K562 (cell line): Measurements from ENCODE around the gene AKAIN1. TPM values are rescaled to one million over a fixed set of nuclear protein-coding genes. Genes with fewer than 3 reads are reported as not detected.

ENCODE experiments used
- CBX5 ChIP-seq: IDR thresholded peaks from 2 replicates; pipeline ENCODE4 v1.6.1; 2014; ENCODE audit warnings: low read depth, borderline replicate concordance
- CCNT2 ChIP-seq: IDR thresholded peaks from 2 replicates; pipeline ENCODE4 v1.6.1; 2011; ENCODE audit warnings: borderline replicate concordance, low read depth, mild to moderate bottlenecking, moderate library complexity, mixed read lengths, low read length; ENCODE audit not compliant: insufficient read length; ENCODE audit errors: extremely low read depth
- CHCHD3 ChIP-seq: fragments of 250-450 bp; sonication (Bioruptor Pico); IDR thresholded peaks from 2 replicates; pipeline ENCODE4 v2.1.2; 2022; ENCODE audit warnings: mild to moderate bottlenecking
- CREB1 ChIP-seq, 2 experiments: sonication (generic) in 1 of 2; formaldehyde crosslinking in 1 of 2; IDR thresholded peaks; 2 replicates each; pipeline versions ENCODE4 v1.6.1 to v1.8.0; 2012 to 2022; ENCODE audit warnings: inconsistent platforms in 1 of 2, mild to moderate bottlenecking in 1 of 2, missing genetic modification reagents in 1 of 2, moderate library complexity in 1 of 2
- EGR1 ChIP-seq: fragments of 450-650 bp; conservative IDR thresholded peaks from 2 replicates; pipeline ENCODE4 v1.6.1; 2017; ENCODE audit warnings: mild to moderate bottlenecking
- ETS2 ChIP-seq: IDR thresholded peaks from 2 replicates; pipeline ENCODE4 v1.6.1; 2016; ENCODE audit warnings: borderline replicate concordance, missing genetic modification characterization, mild to moderate bottlenecking, moderate library complexity, missing compliant biosample characterization; ENCODE audit not compliant: poor library complexity, severe bottlenecking
- FOS ChIP-seq: IDR thresholded peaks from 3 replicates; pipeline ENCODE4 v1.6.1; 2011; ENCODE audit not compliant: insufficient read length; ENCODE audit errors: extremely low read depth
- FOSL1 ChIP-seq: fragments of 200-800 bp; sonication (Bioruptor generic); conservative IDR thresholded peaks from 2 replicates; pipeline ENCODE4 v1.6.1; 2016; ENCODE audit warnings: missing genetic modification characterization, missing compliant biosample characterization
- FOXA3 ChIP-seq, 2 experiments: fragments of 450-650 bp in 1 of 2; sonication (generic) in 1 of 2; formaldehyde crosslinking; IDR thresholded peaks in 1 of 2; conservative IDR thresholded peaks in 1 of 2; 2 replicates each; pipeline versions ENCODE4 v1.4.0 to v1.8.0; 2020 to 2022; ENCODE audit warnings: mild to moderate bottlenecking in 2 of 2, missing genetic modification reagents in 1 of 2
- FOXM1 ChIP-seq, 2 experiments: fragments of 450-650 bp in 1 of 2; sonication (generic) in 1 of 2; formaldehyde crosslinking in 1 of 2; IDR thresholded peaks; 2 replicates each; pipeline versions ENCODE4 v1.6.1 to v1.9.0; 2017 to 2022; ENCODE audit warnings: low read depth in 2 of 2, mild to moderate bottlenecking in 2 of 2, missing genetic modification reagents in 1 of 2, moderate library complexity in 1 of 2
- GTF2F1 ChIP-seq: IDR thresholded peaks from 2 replicates; pipeline ENCODE4 v1.6.1; 2011; ENCODE audit warnings: low read depth, low read length, improper control_type of control experiment
- HDAC1 ChIP-seq, 2 experiments: fragments of 450-650 bp; IDR thresholded peaks; 2 replicates each; pipeline ENCODE4 v1.6.1; 2016 to 2017; ENCODE audit warnings: inconsistent platforms in 1 of 2, mild to moderate bottlenecking in 1 of 2, moderate library complexity in 1 of 2
- ILK ChIP-seq: fragments of 450-650 bp; IDR thresholded peaks from 2 replicates; pipeline ENCODE4 v1.6.1; 2016; ENCODE audit warnings: missing genetic modification characterization, low read depth, mild to moderate bottlenecking, missing compliant biosample characterization, moderate library complexity, borderline replicate concordance
- NFXL1 ChIP-seq: fragments of 450-650 bp; formaldehyde crosslinking; IDR thresholded peaks from 2 replicates; pipeline ENCODE4 v1.4.0; 2021; ENCODE audit warnings: mild to moderate bottlenecking
- OTX1 ChIP-seq: fragments of 450-650 bp; formaldehyde crosslinking; IDR thresholded peaks from 2 replicates; pipeline ENCODE4 v1.4.0; 2022; ENCODE audit warnings: mild to moderate bottlenecking
- RHOXF2B ChIP-seq: fragments of 250-450 bp; sonication (Bioruptor Pico); conservative IDR thresholded peaks from 2 replicates; pipeline ENCODE4 v1.5.1; 2021
- SRSF7 ChIP-seq: fragments of 200-400 bp; formaldehyde crosslinking; optimal IDR thresholded peaks from 2 replicates; pipeline ENCODE3; 2017; ENCODE audit warnings: mild to moderate bottlenecking, low read depth, low read length
- TAF9B ChIP-seq: fragments of 450-650 bp; IDR thresholded peaks from 2 replicates; pipeline ENCODE4 v1.6.1; 2018; ENCODE audit warnings: mild to moderate bottlenecking; ENCODE audit not compliant: partially characterized antibody
- ZNF121 ChIP-seq: sonication (generic); formaldehyde crosslinking; conservative IDR thresholded peaks from 2 replicates; pipeline ENCODE4 v1.8.0; 2022; ENCODE audit warnings: missing genetic modification reagents
- ZNF282 ChIP-seq: sonication (generic); formaldehyde crosslinking; IDR thresholded peaks from 2 replicates; pipeline ENCODE4 v1.8.1; 2023; ENCODE audit warnings: missing genetic modification reagents
- ZNF57 ChIP-seq: fragments of 450-650 bp; formaldehyde crosslinking; IDR thresholded peaks from 2 replicates; pipeline ENCODE4 v1.4.0; 2020; ENCODE audit warnings: mild to moderate bottlenecking, moderate library complexity
- ZNF589 ChIP-seq: fragments of 200-800 bp; sonication (Bioruptor generic); IDR thresholded peaks from 2 replicates; pipeline ENCODE4 v1.6.1; 2016; ENCODE audit warnings: low read depth, missing genetic modification characterization, missing compliant biosample characterization
- polyA plus RNA-seq, 8 experiments: library from polyadenylated mRNA; depleted of rRNA in 4 of 8; stranded (reverse) in 5 of 8; unstranded in 3 of 8; fragments of >200 nt; fragmentation: Nextera tagmentation in 2 of 8; fragmentation: Illumina TruSeq in 1 of 8; extraction: Ambion mirVana in 2 of 8; extraction: Trizol in 1 of 8; gene quantifications; 2 replicates each; pipeline versions ENCODE4 v1.2.1 to v1.2.3, GENCODE V29; 2011 to 2014; ENCODE audit warnings: inconsistent platforms in 1 of 8, missing spikeins in 1 of 8
- total RNA-seq, 7 experiments: library from RNA; depleted of rRNA in 6 of 7; stranded (reverse); fragments of >200 nt in 6 of 7; fragmentation: Illumina TruSeq in 2 of 7; extraction: Trizol in 2 of 7; gene quantifications; 2 replicates each; pipeline versions ENCODE4 v1.2.1 to v1.2.3, GENCODE V29; 2011 to 2021; ENCODE audit warnings: low replicate concordance in 1 of 7
- TF ChIP-seq, protein P1 (sequence below): fragments of 450-650 bp; formaldehyde crosslinking; IDR thresholded peaks from 2 replicates; pipeline ENCODE4 v1.4.0; 2020; ENCODE audit warnings: mild to moderate bottlenecking
- TF ChIP-seq, protein P2 (sequence below): sonication (generic); IDR thresholded peaks from 2 replicates; pipeline ENCODE4 v1.6.1; 2016
- TF ChIP-seq, protein P3 (sequence below): fragments of 450-650 bp; conservative IDR thresholded peaks from 2 replicates; pipeline ENCODE4 v1.6.1; 2016; ENCODE audit warnings: missing genetic modification characterization, low read depth, mild to moderate bottlenecking, control low read depth, missing compliant biosample characterization

Gene AKAIN1
- total and polyA plus RNA-seq, 9 of the 15 experiments (the other 6 are each of a cell fraction or from before 2014, with no cell fraction given) = not detected

GRCh38 chr18:5152343-5153020 lies 44.6 kb downstream of the AKAIN1 start (continued):
- TF ChIP-seq, protein P1, sequence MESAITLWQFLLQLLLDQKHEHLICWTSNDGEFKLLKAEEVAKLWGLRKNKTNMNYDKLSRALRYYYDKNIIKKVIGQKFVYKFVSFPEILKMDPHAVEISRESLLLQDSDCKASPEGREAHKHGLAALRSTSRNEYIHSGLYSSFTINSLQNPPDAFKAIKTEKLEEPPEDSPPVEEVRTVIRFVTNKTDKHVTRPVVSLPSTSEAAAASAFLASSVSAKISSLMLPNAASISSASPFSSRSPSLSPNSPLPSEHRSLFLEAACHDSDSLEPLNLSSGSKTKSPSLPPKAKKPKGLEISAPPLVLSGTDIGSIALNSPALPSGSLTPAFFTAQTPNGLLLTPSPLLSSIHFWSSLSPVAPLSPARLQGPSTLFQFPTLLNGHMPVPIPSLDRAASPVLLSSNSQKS (CRISPR knock-in tag) = no peak
- TF ChIP-seq CHCHD3 (CRISPR knock-in tag) (no peak), CCNT2 (no peak), ILK (tag) (no peak), ZNF121 (no peak), CBX5 (no peak), TAF9B (no peak), FOXA3 (CRISPR knock-in tag; conservative IDR thresholded peaks at IDR 0.05 in 1 of 2, IDR thresholded peaks at IDR 0.05 in 1 of 2) (no peak), OTX1 (CRISPR knock-in tag) (no peak), CREB1 (IDR thresholded peaks at IDR 0.05) (no peak), CREB1 (CRISPR knock-in tag; IDR thresholded peaks at IDR 0.05) (no peak), NFXL1 (CRISPR knock-in tag) (no peak), ZNF282 (CRISPR knock-in tag) (no peak), ETS2 (tag) (no peak), FOXM1 (IDR thresholded peaks at IDR 0.05; ENCODE audit: low read depth) (no peak), FOXM1 (CRISPR knock-in tag; IDR thresholded peaks at IDR 0.05; ENCODE audit: low read depth) (no peak), ZNF589 (0 out of 2 replicates have a peak, but pooled peaks have one; percentile 62), SRSF7 (no peak), RHOXF2B (CRISPR knock-in tag) (no peak), FOSL1 (tag) (no peak), ZNF57 (CRISPR knock-in tag) (no peak), GTF2F1 (no peak), EGR1 (no peak), FOS (no peak), HDAC1 (IDR thresholded peaks at IDR 0.05) (no peak)
- TF ChIP-seq, protein P2, sequence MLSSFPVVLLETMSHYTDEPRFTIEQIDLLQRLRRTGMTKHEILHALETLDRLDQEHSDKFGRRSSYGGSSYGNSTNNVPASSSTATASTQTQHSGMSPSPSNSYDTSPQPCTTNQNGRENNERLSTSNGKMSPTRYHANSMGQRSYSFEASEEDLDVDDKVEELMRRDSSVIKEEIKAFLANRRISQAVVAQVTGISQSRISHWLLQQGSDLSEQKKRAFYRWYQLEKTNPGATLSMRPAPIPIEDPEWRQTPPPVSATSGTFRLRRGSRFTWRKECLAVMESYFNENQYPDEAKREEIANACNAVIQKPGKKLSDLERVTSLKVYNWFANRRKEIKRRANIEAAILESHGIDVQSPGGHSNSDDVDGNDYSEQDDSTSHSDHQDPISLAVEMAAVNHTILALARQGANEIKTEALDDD = no peak
- TF ChIP-seq, protein P3, sequence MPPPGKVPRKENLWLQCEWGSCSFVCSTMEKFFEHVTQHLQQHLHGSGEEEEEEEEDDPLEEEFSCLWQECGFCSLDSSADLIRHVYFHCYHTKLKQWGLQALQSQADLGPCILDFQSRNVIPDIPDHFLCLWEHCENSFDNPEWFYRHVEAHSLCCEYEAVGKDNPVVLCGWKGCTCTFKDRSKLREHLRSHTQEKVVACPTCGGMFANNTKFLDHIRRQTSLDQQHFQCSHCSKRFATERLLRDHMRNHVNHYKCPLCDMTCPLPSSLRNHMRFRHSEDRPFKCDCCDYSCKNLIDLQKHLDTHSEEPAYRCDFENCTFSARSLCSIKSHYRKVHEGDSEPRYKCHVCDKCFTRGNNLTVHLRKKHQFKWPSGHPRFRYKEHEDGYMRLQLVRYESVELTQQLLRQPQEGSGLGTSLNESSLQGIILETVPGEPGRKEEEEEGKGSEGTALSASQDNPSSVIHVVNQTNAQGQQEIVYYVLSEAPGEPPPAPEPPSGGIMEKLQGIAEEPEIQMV (tag) = no peak
